Loucy (cell line): Measurements from ENCODE around the gene SLC2A4.

Experiments
- H2AFZ ChIP-seq: fragments of 200-600 bp; sonication (generic); 2 replicates; pipeline ENCODE4 v1.6.0; 2016; ENCODE audit warnings: antibody characterized with exemption, mild to moderate bottlenecking, low read length, moderate library complexity
- H3F3A ChIP-seq: fragments of 200-600 bp; 2 replicates; pipeline ENCODE4 v1.6.0; 2016; ENCODE audit warnings: antibody characterized with exemption, low read depth, mild to moderate bottlenecking
- H3K27me3 ChIP-seq: fragments of 200-600 bp; sonication (generic); 2 replicates; pipeline ENCODE4 v1.6.1; 2014; ENCODE audit warnings: low read length, mild to moderate bottlenecking; ENCODE audit not compliant: insufficient read depth, poor library complexity, severe bottlenecking
- H3K36me3 ChIP-seq: fragments of 200-600 bp; sonication (generic); 2 replicates; pipeline ENCODE4 v1.6.1; 2016; ENCODE audit warnings: low read length; ENCODE audit not compliant: insufficient read depth
- H3K4me1 ChIP-seq: fragments of 200-600 bp; sonication (generic); 2 replicates; pipeline ENCODE4 v1.5.1; 2014; ENCODE audit warnings: low read length, mild to moderate bottlenecking; ENCODE audit not compliant: insufficient read depth, poor library complexity, severe bottlenecking
- H3K4me2 ChIP-seq: fragments of 200-600 bp; sonication (generic); 2 replicates; pipeline ENCODE4 v1.6.0; 2014; ENCODE audit warnings: antibody characterized with exemption, low read length, low read depth, mild to moderate bottlenecking; ENCODE audit not compliant: poor library complexity, severe bottlenecking
- H3K4me3 ChIP-seq: fragments of 200-600 bp; sonication (generic); 2 replicates; pipeline ENCODE4 v1.5.1; 2014; ENCODE audit warnings: low read length, mild to moderate bottlenecking, mixed read lengths; ENCODE audit not compliant: poor library complexity, severe bottlenecking
- H3K79me2 ChIP-seq: fragments of 200-600 bp; sonication (generic); 2 replicates; pipeline ENCODE4 v1.6.1; 2014; ENCODE audit warnings: low read length; ENCODE audit not compliant: insufficient read depth
- H3K9ac ChIP-seq: fragments of 200-600 bp; sonication (generic); 2 replicates; pipeline ENCODE4 v1.6.0; 2014; ENCODE audit warnings: mild to moderate bottlenecking, low read depth, low read length, moderate library complexity; ENCODE audit not compliant: poor library complexity, severe bottlenecking
- H3K9me2 ChIP-seq: fragments of 200-600 bp; sonication (generic); replicated peaks from 2 replicates; pipeline ENCODE4 v1.6.1; 2016; ENCODE audit warnings: low read depth, low read length, mixed read lengths
- H3K9me3 ChIP-seq: fragments of 200-600 bp; sonication (generic); 2 replicates; pipeline ENCODE4 v1.6.1; 2014; ENCODE audit warnings: mild to moderate bottlenecking, antibody characterized with exemption, low read length, low read depth; ENCODE audit not compliant: insufficient read depth
- H4K20me1 ChIP-seq: fragments of 200-600 bp; sonication (generic); 2 replicates; pipeline ENCODE4 v1.6.0; 2014; ENCODE audit warnings: antibody characterized with exemption, low read length, mild to moderate bottlenecking; ENCODE audit not compliant: insufficient read depth, poor library complexity, severe bottlenecking
- EZH2phosphoT487 ChIP-seq: fragments of 200-600 bp; IDR thresholded peaks from 2 replicates; pipeline ENCODE4 v1.6.1; 2018; ENCODE audit warnings: antibody characterized with exemption, mild to moderate bottlenecking, moderate library complexity, borderline replicate concordance
- TF ChIP-seq, protein P1 (sequence below): fragments of 200-600 bp; sonication (generic); conservative IDR thresholded peaks from 2 replicates; pipeline ENCODE4 v1.5.1; 2014; ENCODE audit warnings: mild to moderate bottlenecking, antibody characterized with exemption, low read length

SLC2A4 gene

DNA sequence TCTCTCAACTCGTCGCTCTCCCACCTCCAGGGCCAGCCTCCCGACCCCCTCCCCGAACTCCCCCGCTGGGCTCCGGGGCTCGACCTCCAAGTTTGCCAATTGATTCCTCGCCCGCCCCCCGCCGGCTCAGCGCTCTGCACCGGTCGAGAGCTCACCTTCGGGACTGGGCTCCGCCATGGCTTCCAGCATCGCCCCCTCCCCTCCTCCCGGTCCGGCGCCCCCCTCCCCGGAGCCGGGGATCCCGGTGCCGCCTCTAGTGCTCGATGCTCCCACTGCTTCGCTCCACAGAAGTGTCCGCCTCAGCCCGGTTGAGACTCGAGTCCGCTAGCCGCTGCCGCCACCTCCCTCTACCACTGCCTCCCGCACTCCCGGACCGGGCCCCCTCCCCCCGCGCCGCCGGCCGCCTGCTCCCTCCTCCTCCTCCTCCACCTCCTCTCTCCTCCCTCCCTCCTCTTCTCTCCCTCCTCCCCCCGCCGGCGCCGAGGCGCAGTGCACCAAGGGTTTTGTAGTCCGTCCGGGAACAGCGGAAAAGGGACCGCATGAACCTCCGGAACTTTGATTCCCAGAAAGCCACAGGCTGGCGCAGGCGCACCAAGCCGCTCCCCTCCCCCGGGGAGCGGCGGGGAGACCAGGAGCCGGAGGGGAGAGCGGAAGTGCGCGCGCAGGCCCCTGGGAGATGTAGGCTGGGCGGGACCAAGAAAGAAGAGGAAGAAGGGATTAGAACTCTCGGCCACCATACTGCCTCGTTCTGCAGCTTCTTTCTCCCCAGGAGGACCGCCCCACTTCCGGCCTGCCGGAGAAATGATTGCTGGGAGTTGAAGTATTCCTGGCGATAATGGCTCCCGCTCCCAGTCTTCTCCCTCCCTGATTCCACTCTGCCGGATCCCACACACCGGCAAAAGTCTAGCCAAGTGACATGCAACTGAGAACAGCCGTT lies 42.2 kb upstream of the SLC2A4 start, which contains the start of gene PHF23:
TSS of gene PHF23 (minus strand) at position 367 of the 937 bp plus-strand sequence. CDS start at position 189, 178 bp downstream.
- Histone ChIP-seq H3K4me1 (peaks cover 40% of the 10 kb centered on the region), H3K9me3 (no peaks in the 10 kb centered on the region)

DNA sequence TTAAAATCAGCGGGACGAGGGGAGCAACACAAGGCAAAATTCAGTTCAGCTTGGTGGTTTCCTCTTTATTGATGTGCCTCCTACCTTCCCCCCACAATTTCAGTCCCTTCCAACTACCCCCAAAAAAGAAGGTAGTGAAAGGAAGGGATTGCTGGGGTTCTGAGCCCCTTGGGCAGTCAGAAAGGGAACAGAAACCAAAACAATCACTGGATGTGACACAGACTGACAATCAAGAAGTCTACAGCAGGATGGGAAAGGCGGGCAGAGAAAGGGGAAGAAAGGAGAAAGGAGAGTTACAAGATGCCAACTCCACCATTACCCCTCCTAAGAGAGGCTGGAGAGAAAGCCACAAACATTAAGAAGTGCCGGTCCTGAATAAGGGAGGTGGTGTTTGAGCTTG lies 41.1 kb upstream of the SLC2A4 start:
- TF ChIP-seq, protein P1, sequence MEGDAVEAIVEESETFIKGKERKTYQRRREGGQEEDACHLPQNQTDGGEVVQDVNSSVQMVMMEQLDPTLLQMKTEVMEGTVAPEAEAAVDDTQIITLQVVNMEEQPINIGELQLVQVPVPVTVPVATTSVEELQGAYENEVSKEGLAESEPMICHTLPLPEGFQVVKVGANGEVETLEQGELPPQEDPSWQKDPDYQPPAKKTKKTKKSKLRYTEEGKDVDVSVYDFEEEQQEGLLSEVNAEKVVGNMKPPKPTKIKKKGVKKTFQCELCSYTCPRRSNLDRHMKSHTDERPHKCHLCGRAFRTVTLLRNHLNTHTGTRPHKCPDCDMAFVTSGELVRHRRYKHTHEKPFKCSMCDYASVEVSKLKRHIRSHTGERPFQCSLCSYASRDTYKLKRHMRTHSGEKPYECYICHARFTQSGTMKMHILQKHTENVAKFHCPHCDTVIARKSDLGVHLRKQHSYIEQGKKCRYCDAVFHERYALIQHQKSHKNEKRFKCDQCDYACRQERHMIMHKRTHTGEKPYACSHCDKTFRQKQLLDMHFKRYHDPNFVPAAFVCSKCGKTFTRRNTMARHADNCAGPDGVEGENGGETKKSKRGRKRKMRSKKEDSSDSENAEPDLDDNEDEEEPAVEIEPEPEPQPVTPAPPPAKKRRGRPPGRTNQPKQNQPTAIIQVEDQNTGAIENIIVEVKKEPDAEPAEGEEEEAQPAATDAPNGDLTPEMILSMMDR: no peak
- TF ChIP-seq EZH2phosphoT487: no peak
- no peaks in the 10 kb centered on the region for H3K9me3 ChIP-seq
- no peak overlapping the region for H2AFZ ChIP-seq
- H3K4me2 ChIP-seq: peak overlapping the region; percentile 75
- H3K9me2 ChIP-seq: no peaks in the 10 kb centered on the region
- H3K27me3 ChIP-seq: peaks cover 5% of the 10 kb centered on the region
- peak overlapping the region; percentile 86 for H3K4me3 ChIP-seq
- peaks cover 28% of the 10 kb centered on the region; the same call in 1 of the 2 replicates for H3K36me3 ChIP-seq
- peaks cover 32% of the 10 kb centered on the region for H3K4me1 ChIP-seq
- peaks cover 59% of the 10 kb centered on the region for H3K79me2 ChIP-seq
- H3K9ac ChIP-seq: peak overlapping the region; percentile 86
- peaks cover 5% of the 10 kb centered on the region; the same call in 1 of the 2 replicates for H3F3A ChIP-seq
- peaks cover 21% of the 10 kb centered on the region for H4K20me1 ChIP-seq

More for the DNA sequence above, 42.2 kb upstream of the SLC2A4 start, which contains the start of gene PHF23:
- peaks cover 61% of the 10 kb centered on the region for H3K79me2 ChIP-seq
- peak within 1 kb of the TSS; percentile 25; the same call in 1 of the 2 replicates for H2AFZ ChIP-seq
- H3K4me3 ChIP-seq: peak within 1 kb of the TSS; percentile 96
- peak within 1 kb of the TSS; percentile 75 for H3K4me2 ChIP-seq
- H3K27me3 ChIP-seq: peaks cover 5% of the 10 kb centered on the region
- peaks cover 25% of the 10 kb centered on the region; the same call in 1 of the 2 replicates for H3K36me3 ChIP-seq
- H4K20me1 ChIP-seq: peaks cover 29% of the 10 kb centered on the region
- peak within 1 kb of the TSS; percentile 98 for H3K9ac ChIP-seq
- TF ChIP-seq, protein P1: no peak
- no peak for TF ChIP-seq EZH2phosphoT487
- peaks cover 12% of the 10 kb centered on the region for H3F3A ChIP-seq
- H3K9me2 ChIP-seq: no peaks in the 10 kb centered on the region

DNA sequence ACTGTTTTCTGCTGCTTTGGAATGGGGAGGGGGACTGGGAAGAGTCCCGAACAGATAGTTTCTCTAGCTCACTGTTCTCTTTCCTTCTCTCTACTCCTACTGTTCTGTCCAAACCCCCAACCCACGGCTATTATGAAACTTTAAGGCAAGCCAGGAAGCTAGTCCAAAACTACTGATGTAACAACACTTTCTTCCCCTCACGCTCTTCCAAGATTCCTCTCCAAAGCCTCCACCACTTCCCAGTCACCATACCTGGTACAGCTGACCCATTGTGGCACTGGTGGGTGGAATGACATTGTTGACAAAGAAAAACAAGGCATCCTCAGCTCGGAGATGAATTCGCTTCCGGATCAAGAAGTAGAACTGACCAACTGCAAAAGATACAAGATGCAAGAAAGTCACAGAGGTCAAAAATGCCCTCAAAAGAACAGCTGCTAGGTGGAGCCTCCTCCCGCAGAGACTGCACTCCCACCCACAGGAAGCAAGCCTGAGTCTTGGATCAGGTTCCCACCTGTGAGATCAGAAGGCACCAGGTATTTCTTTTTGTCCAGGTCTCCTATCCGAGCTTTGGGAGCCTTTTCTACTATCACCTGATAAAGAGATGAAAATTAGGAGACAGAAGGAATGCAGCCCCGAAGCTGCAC lies 40.3 kb upstream of the SLC2A4 start:
- Histone ChIP-seq H3K9ac (peak overlapping the region; percentile 86), H3K9me3 (no peaks in the 10 kb centered on the region), H3F3A (0 out of 2 replicates have a peak, but pooled peaks cover 3% of the 10 kb centered on the region), H4K20me1 (peaks cover 18% of the 10 kb centered on the region), H3K79me2 (peaks cover 56% of the 10 kb centered on the region), H3K36me3 (peaks cover 25% of the 10 kb centered on the region; the same call in 1 of the 2 replicates), H3K4me3 (peak overlapping the region; percentile 86), H3K4me2 (peak overlapping the region; percentile 75), H3K4me1 (peaks cover 32% of the 10 kb centered on the region), H3K9me2 (no peaks in the 10 kb centered on the region), H2AFZ (no peak overlapping the region), H3K27me3 (peaks cover 5% of the 10 kb centered on the region)
- TF ChIP-seq, protein P1: no peak
- TF ChIP-seq EZH2phosphoT487: no peak
